Suprapubic skin (tissue), 4 donors: ENCODE results near the gene PTPRD.

Experiments used
- CTCF ChIP-seq, 2 donors: fragments of 200-600 bp in 1 of 2; fragments of 450-650 bp in 1 of 2; sonication (generic) in 1 of 2; IDR thresholded peaks; one replicate each; pipeline ENCODE4 v1.5.1; 2016 to 2019; ENCODE audit warnings: antibody characterized with exemption in 2 of 2, mild to moderate bottlenecking in 1 of 2, moderate library complexity in 1 of 2
- EP300 ChIP-seq: sonication (generic); formaldehyde crosslinking; IDR thresholded peaks from one replicate; pipeline ENCODE4 v1.6.1; 2017; ENCODE audit warnings: antibody characterized with exemption
- POLR2A ChIP-seq, 2 donors: fragments of 450-650 bp; IDR thresholded peaks; one replicate each; pipeline ENCODE4 v1.6.1; 2017; ENCODE audit warnings: antibody characterized with exemption in 2 of 2, mild to moderate bottlenecking in 2 of 2, moderate library complexity in 2 of 2
- POLR2AphosphoS5 ChIP-seq, 3 donors: sonication (generic); formaldehyde crosslinking; IDR thresholded peaks; one replicate each; pipeline ENCODE4 v1.6.1; 2017; ENCODE audit warnings: antibody characterized with exemption in 3 of 3

DNA sequence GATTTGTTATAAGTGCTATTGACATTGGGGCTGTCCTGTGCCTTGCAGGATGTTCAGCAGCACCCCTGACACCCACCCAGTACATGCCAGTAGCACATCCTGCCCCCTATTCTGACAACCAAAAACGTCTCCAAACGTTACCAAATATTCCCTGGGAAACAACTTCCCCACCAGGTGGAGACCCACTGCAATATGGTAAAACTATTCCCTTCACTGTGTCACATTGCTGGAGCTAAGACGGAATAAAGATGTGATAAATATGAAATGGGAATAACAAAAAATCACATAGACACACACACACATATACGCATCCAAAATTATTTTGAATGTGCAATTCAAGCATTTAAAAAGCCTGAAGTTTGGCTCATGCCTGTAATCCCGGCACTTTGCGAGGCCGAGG is 1939.0 kb downstream of the PTPRD start:
- TF ChIP-seq CTCF (IDR thresholded peaks at IDR 0.05) (no peak), EP300 (no peak), POLR2A (IDR thresholded peaks at IDR 0.05) (no peak), POLR2AphosphoS5 (IDR thresholded peaks at IDR 0.05) (no peak)
